ENCODE measurements around the gene NEAT1.

GRCh38 chr11:65375012-65375411, 47.6 kb upstream of the NEAT1 start:
- TF ChIP-seq POLR2A (IDR thresholded peaks at IDR 0.05) (no peak), CTCF (IDR thresholded peaks at IDR 0.05) (no peak)

Measured in gastroesophageal sphincter (tissue), 3 donors.